K562 (cell line): Measurements from ENCODE around the gene OFD1. TPM values are rescaled to one million over a fixed set of nuclear protein-coding genes. Genes with fewer than 3 reads are reported as not detected.

Experiments used
- ATAC-seq: fragments of 200-7000 bp; cut with Tn5 transposase; 3 replicates; pipeline ENCODE4 v1.9.1; 2020; ENCODE audit warnings: moderate library complexity
- BruUV-seq: library from RNA; stranded (reverse); fragments of 400-500 nt; replicated peaks from 2 replicates; lab custom pipeline; 2021; lab: Mats Ljungman, UMichigan
- CTCF ChIA-PET: fragments of 300-600 bp; formaldehyde crosslinking; extraction: SDS; loops from one replicate; lab custom pipeline; 2021; ENCODE audit warnings: low intra/inter-chr PET ratio; lab: Yijun Ruan, JAX
- POLR2A ChIA-PET: fragments of 300-600, 350-650 bp; sonication (Branson Sonifier 250); formaldehyde crosslinking; extraction: SDS; loops from one replicate; lab custom pipeline; 2021; ENCODE audit warnings: antibody characterized with exemption, inconsistent platforms; lab: Yijun Ruan, JAX
- DNase-seq, 4 experiments: peaks; one replicate each; pipeline versions ENCODE4 v3.0.0 to v3.0.0-alpha.2; 2011 to 2018; ENCODE audit warnings: low spot score in 3 of 4, mixed read lengths in 3 of 4; ENCODE audit errors: extremely low read depth in 1 of 4
- FAIRE-seq: peaks from 2 replicates; lab custom pipeline; 2011; peaks lifted over from hg19 to GRCh38; lab: Jason Lieb, UNC
- H2AFZ ChIP-seq: 2 replicates; pipeline ENCODE4 v1.6.0; 2011; ENCODE audit warnings: low read depth, low read length, control low read depth, inconsistent platforms
- H3K27ac ChIP-seq: fragments of 200-600 bp; 3 replicates; pipeline ENCODE4 v1.8.0; 2011; ENCODE audit warnings: low read depth, mild to moderate bottlenecking, control low read depth, inconsistent platforms, low read length, moderate library complexity, mixed read lengths; ENCODE audit errors: extremely low read depth
- H3K27me3 ChIP-seq, 2 experiments: fragments of 300-600 bp in 1 of 2; 2 replicates in 1 of 2; 3 replicates in 1 of 2; pipeline versions ENCODE4 v1.6.0 to v1.8.0; 2011; ENCODE audit warnings: inconsistent platforms in 2 of 2, low read length in 2 of 2, mild to moderate bottlenecking in 1 of 2, mixed read lengths in 1 of 2, moderate library complexity in 1 of 2; ENCODE audit not compliant: control insufficient read depth in 2 of 2, insufficient read depth in 2 of 2
- H3K36me3 ChIP-seq: fragments of 300-600 bp; 3 replicates; pipeline ENCODE4 v1.8.0; 2011; ENCODE audit warnings: mild to moderate bottlenecking, low read length, inconsistent platforms; ENCODE audit not compliant: control insufficient read depth, insufficient read depth
- H3K4me1 ChIP-seq, 2 experiments: fragments of 200-600 bp in 1 of 2; replicated peaks in 1 of 2; 2 replicates in 1 of 2; 3 replicates in 1 of 2; pipeline versions ENCODE4 v1.5.1 to v1.8.0; 2011; ENCODE audit warnings: inconsistent platforms in 2 of 2, low read length in 2 of 2, mild to moderate bottlenecking in 1 of 2, mixed read lengths in 1 of 2, moderate library complexity in 1 of 2; ENCODE audit not compliant: control insufficient read depth in 2 of 2, insufficient read depth in 2 of 2
- H3K4me2 ChIP-seq: 2 replicates; pipeline ENCODE4 v1.6.1; 2011; ENCODE audit warnings: low read length, control low read depth, inconsistent platforms, mixed read lengths; ENCODE audit not compliant: insufficient read depth
- H3K4me3 ChIP-seq: fragments of 200-600 bp; sonication (generic), shearing (Covaris generic); 2 replicates; pipeline ENCODE4 v1.5.1; 2016; ENCODE audit warnings: control low read depth, inconsistent platforms
- H3K79me2 ChIP-seq: fragments of 200-600 bp; 3 replicates; pipeline ENCODE4 v1.8.0; 2011; ENCODE audit warnings: low read length, inconsistent platforms; ENCODE audit not compliant: control insufficient read depth, insufficient read depth
- H3K9ac ChIP-seq, 2 experiments: 2 replicates each; pipeline versions ENCODE4 v1.6.0 to v1.6.1; 2011; ENCODE audit warnings: low read depth in 2 of 2, low read length in 2 of 2, control low read depth in 1 of 2, inconsistent platforms in 1 of 2, mild to moderate bottlenecking in 1 of 2, mixed read lengths in 1 of 2; ENCODE audit not compliant: insufficient read depth in 1 of 2
- H3K9me1 ChIP-seq: one replicate; pipeline ENCODE4 v1.6.0; 2011; ENCODE audit warnings: inconsistent platforms, mild to moderate bottlenecking, low read length, moderate library complexity; ENCODE audit not compliant: control insufficient read depth, insufficient read depth
- H3K9me3 ChIP-seq: replicated peaks from 2 replicates; pipeline ENCODE4 v1.5.1; 2011; ENCODE audit warnings: low read depth, low read length, inconsistent platforms; ENCODE audit not compliant: control insufficient read depth, insufficient read depth
- H4K20me1 ChIP-seq: replicated peaks from 2 replicates; pipeline ENCODE4 v1.6.1; 2011; ENCODE audit warnings: low read length, inconsistent platforms, mixed read lengths; ENCODE audit not compliant: control insufficient read depth, insufficient read depth
- ATF7 ChIP-seq: fragments of 450-650 bp; IDR thresholded peaks from 2 replicates; pipeline ENCODE4 v1.7.1; 2014; ENCODE audit warnings: mild to moderate bottlenecking, moderate library complexity
- BRCA1 ChIP-seq, 2 experiments: fragments of 450-650 bp in 1 of 2; sonication (generic) in 1 of 2; formaldehyde crosslinking in 1 of 2; IDR thresholded peaks; 2 replicates each; pipeline versions ENCODE4 v1.5.0 to v1.6.1; 2017 to 2020; ENCODE audit warnings: mild to moderate bottlenecking in 1 of 2, missing genetic modification reagents in 1 of 2
- CHD1 ChIP-seq: fragments of 200-600 bp; sonication (generic); IDR thresholded peaks from one replicate; pipeline ENCODE4 v1.6.1; 2012; ENCODE audit warnings: mild to moderate bottlenecking, moderate library complexity, low read length, inconsistent platforms
- DIDO1 ChIP-seq: fragments of 450-650 bp; IDR thresholded peaks from 2 replicates; pipeline ENCODE4 v1.6.1; 2016; ENCODE audit warnings: low read depth, missing biosample characterization, missing genetic modification characterization
- GABPB1 ChIP-seq: sonication (generic); formaldehyde crosslinking; IDR thresholded peaks from 2 replicates; pipeline ENCODE4 v1.8.0; 2022; ENCODE audit warnings: mild to moderate bottlenecking, missing genetic modification reagents
- HDAC8 ChIP-seq: fragments of 450-650 bp; IDR thresholded peaks from 2 replicates; pipeline ENCODE4 v1.6.1; 2016; ENCODE audit warnings: mild to moderate bottlenecking, missing genetic modification characterization, moderate library complexity, missing compliant biosample characterization
- MEIS2 ChIP-seq: fragments of 450-650 bp; IDR thresholded peaks from 2 replicates; pipeline ENCODE4 v1.6.1; 2014; ENCODE audit warnings: mild to moderate bottlenecking; ENCODE audit not compliant: partially characterized antibody
- RBM15 ChIP-seq: fragments of 200-400 bp; formaldehyde crosslinking; IDR thresholded peaks from 2 replicates; pipeline ENCODE4 v1.6.1; 2018; ENCODE audit warnings: mild to moderate bottlenecking, low read length, moderate library complexity; ENCODE audit not compliant: insufficient read depth
- RCOR1 ChIP-seq, 2 experiments: IDR thresholded peaks; 2 replicates each; pipeline ENCODE4 v1.6.1; 2012; ENCODE audit warnings: low read depth in 2 of 2, low read length in 2 of 2, borderline replicate concordance in 1 of 2, improper control_type of control experiment in 1 of 2
- SPI1 ChIP-seq: IDR thresholded peaks from 2 replicates; pipeline ENCODE4 v1.6.1; 2011; ENCODE audit warnings: low read depth, low read length, control low read depth, borderline replicate concordance
- TARDBP ChIP-seq: fragments of 450-650 bp; IDR thresholded peaks from 2 replicates; pipeline ENCODE4 v1.6.1; 2016
- ZKSCAN1 ChIP-seq: fragments of 150-350 bp; IDR thresholded peaks from 2 replicates; pipeline ENCODE4 v1.6.1; 2016; ENCODE audit warnings: low read depth, low read length
- ZNF282 ChIP-seq: sonication (generic); formaldehyde crosslinking; IDR thresholded peaks from 2 replicates; pipeline ENCODE4 v1.8.1; 2023; ENCODE audit warnings: missing genetic modification reagents
- ZNF3 ChIP-seq: fragments of 250-450 bp; sonication (Bioruptor Pico); IDR thresholded peaks from 2 replicates; pipeline ENCODE4 v1.5.0; 2021; ENCODE audit warnings: mild to moderate bottlenecking, moderate library complexity
- ZNF316 ChIP-seq: fragments of 450-650 bp; IDR thresholded peaks from 2 replicates; pipeline ENCODE4 v1.6.1; 2016
- WGBS: fragments of 100-300 bp; shearing (Covaris generic); methylation state at CpG from one replicate; pipeline ENCODE4 v1.1.6; 2016; ENCODE audit warnings: low coverage, mixed read lengths; ENCODE audit not compliant: insufficient coverage; ENCODE audit errors: missing lambda C conversion rate; 5-methylcytosine and 5-hydroxymethylcytosine counted together
- in situ Hi-C: fragments of 300-500 bp; cut with MboI; formaldehyde crosslinking; loops from 4 replicates; pipeline ENCODE4 v1.15.0; 2018; ENCODE audit warnings: inconsistent platforms, mixed read lengths
- intact Hi-C: fragments of 100-400 bp; cut with micrococcal nuclease; formaldehyde crosslinking; loops from 2 replicates; pipeline ENCODE4 v1.14.2; 2022
- polyA plus RNA-seq, 8 experiments: library from polyadenylated mRNA; depleted of rRNA in 4 of 8; stranded (reverse) in 5 of 8; unstranded in 3 of 8; fragments of >200 nt; fragmentation: Nextera tagmentation in 2 of 8; fragmentation: Illumina TruSeq in 1 of 8; extraction: Ambion mirVana in 2 of 8; extraction: Trizol in 1 of 8; gene quantifications; 2 replicates each; pipeline versions ENCODE4 v1.2.1 to v1.2.3, GENCODE V29; 2011 to 2014; ENCODE audit warnings: inconsistent platforms in 1 of 8, missing spikeins in 1 of 8
- total RNA-seq, 7 experiments: library from RNA; depleted of rRNA in 6 of 7; stranded (reverse); fragments of >200 nt in 6 of 7; fragmentation: Illumina TruSeq in 2 of 7; extraction: Trizol in 2 of 7; gene quantifications; 2 replicates each; pipeline versions ENCODE4 v1.2.1 to v1.2.3, GENCODE V29; 2011 to 2021; ENCODE audit warnings: low replicate concordance in 1 of 7
- TF ChIP-seq, protein P1 (sequence below): fragments of 250-450 bp; sonication (Bioruptor Pico); IDR thresholded peaks from 2 replicates; pipeline ENCODE4 v1.5.0; 2021; ENCODE audit warnings: mild to moderate bottlenecking, moderate library complexity
- TF ChIP-seq, protein P2 (sequence below): sonication (generic); formaldehyde crosslinking; IDR thresholded peaks from 2 replicates; pipeline ENCODE4 v1.8.1; 2022; ENCODE audit warnings: missing genetic modification reagents
- TF ChIP-seq, protein P3 (sequence below): fragments of 450-650 bp; conservative IDR thresholded peaks from 2 replicates; pipeline ENCODE4 v1.6.1; 2016; ENCODE audit warnings: missing genetic modification characterization, low read depth, mild to moderate bottlenecking, missing compliant biosample characterization, moderate library complexity

Gene OFD1
- total and polyA plus RNA-seq, 9 of the 15 experiments (the other 6 are each of a cell fraction or from before 2014, with no cell fraction given), result 22.0 to 49.1 (median 30.2) TPM

DNA sequence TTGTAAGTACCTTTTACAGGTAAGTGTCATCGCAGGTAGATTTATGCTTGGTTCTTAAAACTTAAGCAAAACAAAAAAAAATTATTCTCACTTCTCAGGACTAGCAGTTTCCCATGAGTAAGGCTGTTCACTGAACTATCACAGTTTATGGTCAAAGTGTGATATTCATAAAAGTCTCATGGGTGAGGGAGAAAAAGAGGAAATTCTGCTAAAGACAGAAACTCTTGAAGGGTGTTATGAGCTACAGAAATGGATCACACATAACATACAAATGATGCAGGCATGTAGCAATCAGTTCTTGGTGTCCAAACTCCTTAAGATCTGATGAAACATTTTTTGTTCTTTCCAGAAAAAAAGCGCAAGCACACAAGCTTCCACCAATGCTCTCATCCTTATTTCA is 37.1 kb upstream of the OFD1 start:
- peak overlapping the region; percentile 39; the same call in 1 of the 3 replicates for H3K27ac ChIP-seq

More for the DNA sequence above, 37.1 kb upstream of the OFD1 start:
- WGBS, result 74% methylated on average over 2 of the region's 2 CpGs
- DNase-seq (no peak), FAIRE-seq (no peak), ATAC-seq (no peak)
- Histone ChIP-seq H3K9me1 (no peaks in the 10 kb centered on the region), H3K27me3 (no peaks in the 10 kb centered on the region), H3K4me1 (peaks cover 4 to 50% of the 10 kb centered on the region in 2 experiments), H3K9ac (no peak overlapping the region; a peak in 1 of 4 replicates), H3K79me2 (peaks cover 95% of the 10 kb centered on the region), H4K20me1 (peaks cover 25% of the 10 kb centered on the region; the same call in 1 of the 2 replicates), H3K9me3 (no peaks in the 10 kb centered on the region), H3K4me3 (no peak overlapping the region), H3K4me2 (no peak overlapping the region), H2AFZ (no peak overlapping the region), H3K36me3 (peaks cover 20% of the 10 kb centered on the region; the same call in 1 of the 3 replicates)
- ChIA-PET POLR2A (interaction anchor here (0.6 to 2.1 kb wide), 5 partner anchors 9 to 332 kb away, joined by 3 to 6 read pairs (median 3); partner anchors contain the start of genes GEMIN8 and RAB9A), CTCF (no interaction called here)
- BruUV-seq, result no TSS peak
- in situ Hi-C loops (no loop called here), intact Hi-C loops (loop anchor here (5.0 kb wide), 1 partner anchor 35 kb away; the partner anchor contains the start of genes OFD1 and TRAPPC2)
- TF ChIP-seq RCOR1 (IDR thresholded peaks at IDR 0.05; ENCODE audit: borderline replicate concordance in 1 of 2, low read depth in 2 of 2, low read length in 2 of 2) (no peak), ZKSCAN1 (no peak), BRCA1 (IDR thresholded peaks at IDR 0.05) (no peak), BRCA1 (CRISPR knock-in tag; IDR thresholded peaks at IDR 0.05) (no peak), TARDBP (no peak), DIDO1 (no peak), RBM15 (no peak), HDAC8 (tag) (no peak), MEIS2 (no peak), ZNF282 (CRISPR knock-in tag) (no peak), SPI1 (no peak), GABPB1 (CRISPR knock-in tag) (no peak), ATF7 (no peak), ZNF316 (no peak), ZNF3 (CRISPR knock-in tag) (no peak), CHD1 (no peak)
- TF ChIP-seq, protein P1, sequence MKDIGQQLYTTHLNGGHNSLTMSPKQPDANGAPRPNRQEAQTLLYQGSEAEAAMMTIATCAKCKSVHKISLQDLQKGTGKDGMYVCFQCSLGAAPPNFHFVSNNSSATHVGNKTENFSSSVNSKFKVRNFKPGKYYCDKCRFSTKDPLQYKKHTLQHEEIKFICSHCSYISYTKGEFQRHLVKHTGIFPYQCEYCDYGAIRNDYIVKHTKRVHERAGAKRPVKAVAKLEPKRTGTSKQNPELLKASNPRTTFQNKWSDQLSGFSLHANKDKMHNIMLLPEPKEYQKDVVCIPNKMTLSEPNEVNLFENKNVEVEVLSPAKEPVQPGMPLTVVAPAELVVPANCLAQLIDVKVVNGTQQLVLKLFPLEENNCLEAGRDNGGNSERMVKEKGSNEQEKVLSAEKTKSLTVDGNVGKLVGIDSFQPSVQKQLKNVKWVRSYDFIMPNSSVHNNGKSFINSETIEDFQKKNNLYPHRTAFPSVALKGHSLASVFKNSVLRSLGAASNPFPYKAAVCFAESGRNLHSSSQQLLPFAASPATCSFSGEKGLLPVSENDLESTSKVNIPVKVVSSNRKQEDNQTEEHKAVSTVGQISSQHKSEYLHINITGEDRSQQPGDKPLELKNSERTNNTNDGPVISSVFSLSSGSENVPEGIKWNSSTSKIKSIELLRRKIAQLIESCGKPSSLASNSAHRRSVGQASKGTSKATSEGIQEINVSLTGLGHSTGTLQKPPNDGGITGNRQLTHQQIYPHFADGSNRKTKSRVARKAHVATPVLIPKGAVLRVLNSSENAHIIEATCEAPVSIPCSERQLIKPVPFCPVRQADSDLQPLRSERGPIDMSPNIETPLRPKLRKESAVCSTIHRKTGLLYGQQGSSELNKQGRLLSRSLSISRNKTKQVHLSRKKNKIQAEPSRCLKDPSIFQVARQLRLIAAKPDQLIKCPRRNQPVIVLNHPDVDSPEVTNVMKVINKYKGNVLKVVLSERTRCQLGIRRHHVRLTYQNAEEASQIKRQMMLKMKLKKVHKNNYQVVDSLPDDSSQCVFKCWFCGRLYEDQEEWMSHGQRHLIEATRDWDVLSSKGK (CRISPR knock-in tag), result no peak
- TF ChIP-seq, protein P2, sequence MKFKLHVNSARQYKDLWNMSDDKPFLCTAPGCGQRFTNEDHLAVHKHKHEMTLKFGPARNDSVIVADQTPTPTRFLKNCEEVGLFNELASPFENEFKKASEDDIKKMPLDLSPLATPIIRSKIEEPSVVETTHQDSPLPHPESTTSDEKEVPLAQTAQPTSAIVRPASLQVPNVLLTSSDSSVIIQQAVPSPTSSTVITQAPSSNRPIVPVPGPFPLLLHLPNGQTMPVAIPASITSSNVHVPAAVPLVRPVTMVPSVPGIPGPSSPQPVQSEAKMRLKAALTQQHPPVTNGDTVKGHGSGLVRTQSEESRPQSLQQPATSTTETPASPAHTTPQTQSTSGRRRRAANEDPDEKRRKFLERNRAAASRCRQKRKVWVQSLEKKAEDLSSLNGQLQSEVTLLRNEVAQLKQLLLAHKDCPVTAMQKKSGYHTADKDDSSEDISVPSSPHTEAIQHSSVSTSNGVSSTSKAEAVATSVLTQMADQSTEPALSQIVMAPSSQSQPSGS, result no peak
- TF ChIP-seq, protein P3, sequence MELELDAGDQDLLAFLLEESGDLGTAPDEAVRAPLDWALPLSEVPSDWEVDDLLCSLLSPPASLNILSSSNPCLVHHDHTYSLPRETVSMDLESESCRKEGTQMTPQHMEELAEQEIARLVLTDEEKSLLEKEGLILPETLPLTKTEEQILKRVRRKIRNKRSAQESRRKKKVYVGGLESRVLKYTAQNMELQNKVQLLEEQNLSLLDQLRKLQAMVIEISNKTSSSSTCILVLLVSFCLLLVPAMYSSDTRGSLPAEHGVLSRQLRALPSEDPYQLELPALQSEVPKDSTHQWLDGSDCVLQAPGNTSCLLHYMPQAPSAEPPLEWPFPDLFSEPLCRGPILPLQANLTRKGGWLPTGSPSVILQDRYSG (tag), result no peak
